KMS-11 (cell line): Measurements from ENCODE around the gene CNTFR.

Source experiments
- H2AFZ ChIP-seq: fragments of 200-600 bp; sonication (generic); 2 replicates; pipeline ENCODE4 v1.6.1; 2016; ENCODE audit warnings: antibody characterized with exemption, mixed run types, low read depth
- H3K27ac ChIP-seq: fragments of 200-600 bp; sonication (generic); 2 replicates; pipeline ENCODE4 v1.6.1; 2016; ENCODE audit warnings: mild to moderate bottlenecking, mixed run types
- H3K27me3 ChIP-seq: fragments of 200-600 bp; sonication (generic); 2 replicates; pipeline ENCODE4 v1.6.1; 2017; ENCODE audit warnings: mild to moderate bottlenecking, low read depth, mixed run types, moderate library complexity; ENCODE audit not compliant: insufficient read depth
- H3K36me3 ChIP-seq: fragments of 200-600 bp; sonication (generic); 2 replicates; pipeline ENCODE4 v1.6.1; 2017; ENCODE audit warnings: mild to moderate bottlenecking, mixed run types; ENCODE audit not compliant: insufficient read depth
- H3K4me1 ChIP-seq: fragments of 200-600 bp; sonication (generic); 2 replicates; pipeline ENCODE4 v1.6.1; 2016; ENCODE audit warnings: mild to moderate bottlenecking, low read depth, mixed run types; ENCODE audit not compliant: poor library complexity, severe bottlenecking
- H3K4me2 ChIP-seq: fragments of 200-600 bp; sonication (generic); 2 replicates; pipeline ENCODE4 v1.7.0; 2016; ENCODE audit warnings: mild to moderate bottlenecking, mixed run types
- H3K4me3 ChIP-seq: fragments of 200-600 bp; sonication (generic); IDR thresholded peaks from 2 replicates; pipeline ENCODE4 v1.6.1; 2017; ENCODE audit warnings: low read depth, low read length, mixed read lengths; ENCODE audit not compliant: insufficient read depth
- H3K79me2 ChIP-seq: fragments of 200-600 bp; sonication (generic); 2 replicates; pipeline ENCODE4 v1.6.1; 2016; ENCODE audit warnings: low read depth, mixed run types; ENCODE audit not compliant: insufficient read depth
- H3K9ac ChIP-seq: fragments of 200-600 bp; sonication (generic); 2 replicates; pipeline ENCODE4 v1.6.1; 2016; ENCODE audit warnings: mild to moderate bottlenecking, mixed run types
- H4K20me1 ChIP-seq: fragments of 200-600 bp; sonication (generic); 2 replicates; pipeline ENCODE4 v1.6.1; 2016; ENCODE audit warnings: mild to moderate bottlenecking, mixed run types; ENCODE audit not compliant: insufficient read depth
- CTCF ChIP-seq: fragments of 200-600 bp; sonication (generic); conservative IDR thresholded peaks from 2 replicates; pipeline ENCODE4 v1.6.1; 2017; ENCODE audit warnings: low read depth, mild to moderate bottlenecking, antibody characterized with exemption, low read length, moderate library complexity, mixed read lengths

Gene CNTFR

GRCh38 chr9:34627716-34628655 lies 38.5 kb upstream of the CNTFR start:
- Histone ChIP-seq H3K36me3 (no peaks in the 10 kb centered on the region), H4K20me1 (no peaks in the 10 kb centered on the region), H3K4me2 (no peak overlapping the region), H3K27me3 (peaks cover 54% of the 10 kb centered on the region), H3K27ac (no peak overlapping the region), H3K9ac (no peak overlapping the region), H2AFZ (no peak overlapping the region), H3K4me3 (no peak overlapping the region), H3K79me2 (no peaks in the 10 kb centered on the region), H3K4me1 (no peaks in the 10 kb centered on the region)
- no peak for TF ChIP-seq CTCF

- no peaks in the 10 kb centered on the region for H3K36me3 ChIP-seq
- H3K4me1 ChIP-seq = peaks cover 6% of the 10 kb centered on the region
- H3K4me3 ChIP-seq = no peak overlapping the region
- peaks cover 44% of the 10 kb centered on the region for H3K27me3 ChIP-seq
- H3K27ac ChIP-seq = no peak overlapping the region
- no peaks in the 10 kb centered on the region for H4K20me1 ChIP-seq
- no peak overlapping the region for H2AFZ ChIP-seq
- no peak overlapping the region for H3K4me2 ChIP-seq
- H3K79me2 ChIP-seq = no peaks in the 10 kb centered on the region
- no peak for TF ChIP-seq CTCF
- no peak overlapping the region for H3K9ac ChIP-seq
Measured at GRCh38 chr9:34625186-34625486, 35.6 kb upstream of the CNTFR start.

- Histone ChIP-seq H3K27me3 (peaks cover 39% of the 10 kb centered on the region), H3K4me3 (no peak overlapping the region), H3K27ac (no peak overlapping the region), H3K4me2 (no peak overlapping the region), H3K36me3 (no peaks in the 10 kb centered on the region), H3K4me1 (peaks cover 9% of the 10 kb centered on the region), H3K9ac (no peak overlapping the region), H3K79me2 (peaks cover 3% of the 10 kb centered on the region; the same call in 1 of the 2 replicates), H4K20me1 (no peaks in the 10 kb centered on the region), H2AFZ (no peak overlapping the region)
- no peak for TF ChIP-seq CTCF
Measured at GRCh38 chr9:34624475-34625185, 35.1 kb upstream of the CNTFR start.

- H3K4me3 ChIP-seq = no peak overlapping the region
- peaks cover 7% of the 10 kb centered on the region; the same call in 1 of the 2 replicates for H3K79me2 ChIP-seq
- TF ChIP-seq CTCF = no peak
- no peaks in the 10 kb centered on the region for H4K20me1 ChIP-seq
- no peak overlapping the region for H3K4me2 ChIP-seq
- H3K27ac ChIP-seq = no peak overlapping the region
- no peak overlapping the region for H3K9ac ChIP-seq
- H3K27me3 ChIP-seq = peaks cover 32% of the 10 kb centered on the region
- peaks cover 18% of the 10 kb centered on the region for H3K4me1 ChIP-seq
- H2AFZ ChIP-seq = no peak overlapping the region
- H3K36me3 ChIP-seq = no peaks in the 10 kb centered on the region
Measured at GRCh38 chr9:34623374-34624235, 34.1 kb upstream of the CNTFR start.
